Esophagus squamous epithelium (tissue), 4 donors: ENCODE results near the gene EIF4G2.
"Not testable (repeated sequence)": the region's sequence is repeated elsewhere in the genome, so short reads cannot be mapped to it uniquely, and the experiment has no call there.

Experiments
- POLR2A ChIP-seq, 4 donors: fragments of 450-650 bp; IDR thresholded peaks; one replicate each; pipeline ENCODE4 v1.6.1; 2017; ENCODE audit warnings: antibody characterized with exemption in 4 of 4, mild to moderate bottlenecking in 4 of 4, moderate library complexity in 3 of 4
- TF ChIP-seq, protein P1 (sequence below), 6 experiments: fragments of 450-650 bp in 4 of 6; fragments of 200-600 bp in 2 of 6; sonication (generic) in 2 of 6; IDR thresholded peaks; one replicate each; pipeline ENCODE4 v1.5.1; 2016 to 2019; ENCODE audit warnings: antibody characterized with exemption in 6 of 6, mild to moderate bottlenecking in 4 of 6, moderate library complexity in 4 of 6

DNA sequence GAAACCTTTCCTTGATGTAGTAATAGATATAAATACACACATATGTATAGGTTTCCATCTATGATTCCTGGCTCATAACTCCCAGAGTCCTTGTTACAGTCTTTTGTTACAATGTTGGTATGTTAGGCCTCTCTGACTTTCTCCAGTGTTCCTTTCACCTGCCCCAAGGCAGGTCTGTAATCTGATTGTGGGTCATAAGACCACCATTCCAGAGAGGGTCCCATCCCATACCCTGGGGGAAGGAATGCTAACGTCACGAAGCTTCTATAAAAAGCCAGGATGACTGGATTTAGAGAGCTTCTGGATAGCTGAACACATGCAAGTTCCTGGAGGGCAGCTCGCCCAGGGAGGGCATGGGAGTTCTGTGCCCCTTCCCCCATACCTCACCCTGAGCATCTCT lies 13.8 kb upstream of the EIF4G2 start:
- TF ChIP-seq, protein P1, sequence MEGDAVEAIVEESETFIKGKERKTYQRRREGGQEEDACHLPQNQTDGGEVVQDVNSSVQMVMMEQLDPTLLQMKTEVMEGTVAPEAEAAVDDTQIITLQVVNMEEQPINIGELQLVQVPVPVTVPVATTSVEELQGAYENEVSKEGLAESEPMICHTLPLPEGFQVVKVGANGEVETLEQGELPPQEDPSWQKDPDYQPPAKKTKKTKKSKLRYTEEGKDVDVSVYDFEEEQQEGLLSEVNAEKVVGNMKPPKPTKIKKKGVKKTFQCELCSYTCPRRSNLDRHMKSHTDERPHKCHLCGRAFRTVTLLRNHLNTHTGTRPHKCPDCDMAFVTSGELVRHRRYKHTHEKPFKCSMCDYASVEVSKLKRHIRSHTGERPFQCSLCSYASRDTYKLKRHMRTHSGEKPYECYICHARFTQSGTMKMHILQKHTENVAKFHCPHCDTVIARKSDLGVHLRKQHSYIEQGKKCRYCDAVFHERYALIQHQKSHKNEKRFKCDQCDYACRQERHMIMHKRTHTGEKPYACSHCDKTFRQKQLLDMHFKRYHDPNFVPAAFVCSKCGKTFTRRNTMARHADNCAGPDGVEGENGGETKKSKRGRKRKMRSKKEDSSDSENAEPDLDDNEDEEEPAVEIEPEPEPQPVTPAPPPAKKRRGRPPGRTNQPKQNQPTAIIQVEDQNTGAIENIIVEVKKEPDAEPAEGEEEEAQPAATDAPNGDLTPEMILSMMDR (IDR thresholded peaks at IDR 0.05), result not testable (repeated sequence)
- not testable (repeated sequence) for TF ChIP-seq POLR2A (IDR thresholded peaks at IDR 0.05)
